Measurements from ENCODE around the gene TOP2B.

The TOP2B gene, protein sequence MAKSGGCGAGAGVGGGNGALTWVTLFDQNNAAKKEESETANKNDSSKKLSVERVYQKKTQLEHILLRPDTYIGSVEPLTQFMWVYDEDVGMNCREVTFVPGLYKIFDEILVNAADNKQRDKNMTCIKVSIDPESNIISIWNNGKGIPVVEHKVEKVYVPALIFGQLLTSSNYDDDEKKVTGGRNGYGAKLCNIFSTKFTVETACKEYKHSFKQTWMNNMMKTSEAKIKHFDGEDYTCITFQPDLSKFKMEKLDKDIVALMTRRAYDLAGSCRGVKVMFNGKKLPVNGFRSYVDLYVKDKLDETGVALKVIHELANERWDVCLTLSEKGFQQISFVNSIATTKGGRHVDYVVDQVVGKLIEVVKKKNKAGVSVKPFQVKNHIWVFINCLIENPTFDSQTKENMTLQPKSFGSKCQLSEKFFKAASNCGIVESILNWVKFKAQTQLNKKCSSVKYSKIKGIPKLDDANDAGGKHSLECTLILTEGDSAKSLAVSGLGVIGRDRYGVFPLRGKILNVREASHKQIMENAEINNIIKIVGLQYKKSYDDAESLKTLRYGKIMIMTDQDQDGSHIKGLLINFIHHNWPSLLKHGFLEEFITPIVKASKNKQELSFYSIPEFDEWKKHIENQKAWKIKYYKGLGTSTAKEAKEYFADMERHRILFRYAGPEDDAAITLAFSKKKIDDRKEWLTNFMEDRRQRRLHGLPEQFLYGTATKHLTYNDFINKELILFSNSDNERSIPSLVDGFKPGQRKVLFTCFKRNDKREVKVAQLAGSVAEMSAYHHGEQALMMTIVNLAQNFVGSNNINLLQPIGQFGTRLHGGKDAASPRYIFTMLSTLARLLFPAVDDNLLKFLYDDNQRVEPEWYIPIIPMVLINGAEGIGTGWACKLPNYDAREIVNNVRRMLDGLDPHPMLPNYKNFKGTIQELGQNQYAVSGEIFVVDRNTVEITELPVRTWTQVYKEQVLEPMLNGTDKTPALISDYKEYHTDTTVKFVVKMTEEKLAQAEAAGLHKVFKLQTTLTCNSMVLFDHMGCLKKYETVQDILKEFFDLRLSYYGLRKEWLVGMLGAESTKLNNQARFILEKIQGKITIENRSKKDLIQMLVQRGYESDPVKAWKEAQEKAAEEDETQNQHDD (N-terminal part only)

DNA sequence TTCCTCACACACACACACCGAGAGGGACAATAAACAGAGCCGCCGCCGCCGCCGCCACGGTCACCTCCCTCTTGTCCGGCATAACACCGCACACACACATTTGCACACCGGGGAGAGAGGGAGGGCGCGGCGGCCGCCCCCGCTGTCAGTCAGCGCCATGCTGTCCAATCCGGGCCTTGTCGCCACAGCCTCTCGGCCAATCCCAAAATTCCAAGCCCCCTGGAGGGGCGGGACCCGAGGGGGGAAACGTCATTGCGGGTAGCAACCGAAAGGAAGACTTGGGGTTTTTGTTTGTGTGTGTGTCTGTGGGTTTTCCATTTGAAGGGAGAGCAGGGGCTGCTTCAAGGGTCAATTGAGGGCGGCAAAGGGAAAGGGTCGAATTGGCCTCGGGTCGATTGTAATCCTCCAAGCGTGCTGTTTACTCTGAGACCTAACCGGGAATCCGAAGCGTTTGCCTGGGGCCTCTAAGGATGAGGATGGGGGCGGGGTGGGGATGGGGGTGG, at the start of gene TOP2B:
Gene TOP2B (minus strand): TSS at position 96 of the 503 bp plus-strand sequence. CDS start 610 bp downstream, outside the sequence.
- Histone ChIP-seq H3K9me2 (ENCODE audit: low read depth, low read length) (no peaks in the 10 kb centered on the region), H4K20me1 (ENCODE audit: insufficient read depth, low read length) (no peaks in the 10 kb centered on the region), H3K27me3 (ENCODE audit: insufficient read depth, low read length) (no peaks in the 10 kb centered on the region), H3K27ac (ENCODE audit: low read depth, low read length, poor library complexity, severe bottlenecking) (peak within 1 kb of the TSS; percentile 90), H3K9ac (ENCODE audit: low read length) (peak within 1 kb of the TSS; percentile 67), H3K4me1 (ENCODE audit: insufficient read depth, low read length, severe bottlenecking) (peaks cover 52% of the 10 kb centered on the region), H2AFZ (ENCODE audit: low read length) (no peak within 1 kb of the TSS), H3F3A (ENCODE audit: insufficient read depth, low read length) (no peaks in the 10 kb centered on the region), H3K79me2 (ENCODE audit: insufficient read depth, low read length) (peaks cover 39% of the 10 kb centered on the region), H3K9me3 (ENCODE audit: low read length) (no peaks in the 10 kb centered on the region), H3K36me3 (ENCODE audit: insufficient read depth, low read length) (no peaks in the 10 kb centered on the region), H3K4me2 (ENCODE audit: low read length) (peak within 1 kb of the TSS; percentile 81), H3K4me3 (ENCODE audit: low read depth, low read length, poor library complexity, severe bottlenecking) (peak within 1 kb of the TSS; percentile 78)
- TF ChIP-seq, protein P1, sequence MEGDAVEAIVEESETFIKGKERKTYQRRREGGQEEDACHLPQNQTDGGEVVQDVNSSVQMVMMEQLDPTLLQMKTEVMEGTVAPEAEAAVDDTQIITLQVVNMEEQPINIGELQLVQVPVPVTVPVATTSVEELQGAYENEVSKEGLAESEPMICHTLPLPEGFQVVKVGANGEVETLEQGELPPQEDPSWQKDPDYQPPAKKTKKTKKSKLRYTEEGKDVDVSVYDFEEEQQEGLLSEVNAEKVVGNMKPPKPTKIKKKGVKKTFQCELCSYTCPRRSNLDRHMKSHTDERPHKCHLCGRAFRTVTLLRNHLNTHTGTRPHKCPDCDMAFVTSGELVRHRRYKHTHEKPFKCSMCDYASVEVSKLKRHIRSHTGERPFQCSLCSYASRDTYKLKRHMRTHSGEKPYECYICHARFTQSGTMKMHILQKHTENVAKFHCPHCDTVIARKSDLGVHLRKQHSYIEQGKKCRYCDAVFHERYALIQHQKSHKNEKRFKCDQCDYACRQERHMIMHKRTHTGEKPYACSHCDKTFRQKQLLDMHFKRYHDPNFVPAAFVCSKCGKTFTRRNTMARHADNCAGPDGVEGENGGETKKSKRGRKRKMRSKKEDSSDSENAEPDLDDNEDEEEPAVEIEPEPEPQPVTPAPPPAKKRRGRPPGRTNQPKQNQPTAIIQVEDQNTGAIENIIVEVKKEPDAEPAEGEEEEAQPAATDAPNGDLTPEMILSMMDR (IDR thresholded peaks at IDR 0.05; ENCODE audit: low read length): no peak
- TF ChIP-seq EZH2 (IDR thresholded peaks at IDR 0.05; ENCODE audit: borderline replicate concordance, low read length): no peak

DNA sequence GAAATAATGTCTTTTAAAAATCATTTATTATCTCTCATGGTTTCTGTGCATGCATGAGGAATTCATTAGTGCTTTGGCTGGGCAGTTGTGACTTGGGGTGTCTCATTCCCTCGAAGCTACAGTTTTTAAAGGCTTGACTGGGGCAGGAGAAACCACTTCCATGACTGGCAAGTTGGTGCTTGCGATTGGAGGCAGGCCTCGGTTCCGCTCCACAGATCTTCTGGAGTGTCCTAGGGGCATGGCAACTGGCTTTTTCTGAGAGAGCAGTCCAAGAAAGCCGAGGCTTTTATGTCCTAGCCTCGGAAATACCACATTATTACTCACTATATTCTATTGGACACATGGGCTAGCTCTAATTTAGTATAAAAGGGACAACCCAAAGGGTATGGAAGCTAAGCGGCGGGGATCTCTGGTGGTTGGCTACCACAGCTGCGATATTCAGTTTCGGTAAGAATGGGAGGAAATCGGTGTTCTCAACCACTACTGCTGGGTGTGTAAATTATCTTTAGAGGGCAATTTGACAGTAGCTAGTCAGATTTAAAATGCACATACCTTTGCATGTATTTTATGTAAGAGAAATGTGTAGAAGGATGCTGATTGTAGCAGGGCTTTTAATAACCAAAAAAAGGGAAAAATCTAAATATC, 48.8 kb upstream of the TOP2B start:
- no peak for TF ChIP-seq EZH2 (IDR thresholded peaks at IDR 0.05; ENCODE audit: borderline replicate concordance, low read length)
- TF ChIP-seq, protein P1 (IDR thresholded peaks at IDR 0.05; ENCODE audit: low read length): no peak
- Histone ChIP-seq H3K79me2 (ENCODE audit: insufficient read depth, low read length) (no peaks in the 10 kb centered on the region), H4K20me1 (ENCODE audit: insufficient read depth, low read length) (no peaks in the 10 kb centered on the region), H3K4me1 (ENCODE audit: insufficient read depth, low read length, severe bottlenecking) (no peaks in the 10 kb centered on the region), H3K9me2 (ENCODE audit: low read depth, low read length) (no peaks in the 10 kb centered on the region), H3F3A (ENCODE audit: insufficient read depth, low read length) (no peaks in the 10 kb centered on the region), H3K9ac (ENCODE audit: low read length) (no peak overlapping the region), H3K4me2 (ENCODE audit: low read length) (no peak overlapping the region), H2AFZ (ENCODE audit: low read length) (no peak overlapping the region), H3K27ac (ENCODE audit: low read depth, low read length, poor library complexity, severe bottlenecking) (no peak overlapping the region), H3K4me3 (ENCODE audit: low read depth, low read length, poor library complexity, severe bottlenecking) (no peak overlapping the region), H3K27me3 (ENCODE audit: insufficient read depth, low read length) (no peaks in the 10 kb centered on the region), H3K36me3 (ENCODE audit: insufficient read depth, low read length) (no peaks in the 10 kb centered on the region), H3K9me3 (ENCODE audit: low read length) (no peaks in the 10 kb centered on the region)

DNA sequence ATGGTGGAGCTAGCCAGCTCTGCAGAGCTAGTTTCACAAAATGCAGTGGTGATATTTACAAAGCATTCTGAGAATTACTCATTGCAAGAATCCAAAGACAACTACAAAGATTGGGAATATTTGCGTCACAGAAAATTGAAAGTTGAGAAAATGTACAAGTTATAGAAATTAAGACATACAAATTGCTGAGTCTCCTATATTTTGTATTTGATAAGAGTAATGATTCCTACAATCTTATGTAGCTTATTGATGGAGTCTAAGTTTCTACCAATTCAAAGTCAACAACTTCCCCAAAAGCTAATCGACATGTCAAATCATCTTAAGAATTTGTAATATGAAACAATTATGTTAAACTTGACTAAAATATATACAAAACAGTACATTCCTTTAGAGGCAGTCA, 46.4 kb upstream of the TOP2B start:
- no peaks in the 10 kb centered on the region for H3K79me2 ChIP-seq (ENCODE audit: insufficient read depth, low read length)
- TF ChIP-seq EZH2 (IDR thresholded peaks at IDR 0.05; ENCODE audit: borderline replicate concordance, low read length): no peak
- TF ChIP-seq, protein P1 (IDR thresholded peaks at IDR 0.05; ENCODE audit: low read length): no peak
- no peaks in the 10 kb centered on the region for H3F3A ChIP-seq (ENCODE audit: insufficient read depth, low read length)
- H3K9ac ChIP-seq (ENCODE audit: low read length): no peak overlapping the region
- H2AFZ ChIP-seq (ENCODE audit: low read length): no peak overlapping the region
- H3K4me3 ChIP-seq (ENCODE audit: low read depth, low read length, poor library complexity, severe bottlenecking): no peak overlapping the region
- no peaks in the 10 kb centered on the region for H3K4me1 ChIP-seq (ENCODE audit: insufficient read depth, low read length, severe bottlenecking)
- no peaks in the 10 kb centered on the region for H4K20me1 ChIP-seq (ENCODE audit: insufficient read depth, low read length)
- no peaks in the 10 kb centered on the region for H3K9me2 ChIP-seq (ENCODE audit: low read depth, low read length)
- no peaks in the 10 kb centered on the region for H3K9me3 ChIP-seq (ENCODE audit: low read length)
- no peaks in the 10 kb centered on the region for H3K27me3 ChIP-seq (ENCODE audit: insufficient read depth, low read length)
- H3K36me3 ChIP-seq (ENCODE audit: insufficient read depth, low read length): no peaks in the 10 kb centered on the region
- no peak overlapping the region for H3K4me2 ChIP-seq (ENCODE audit: low read length)
- no peak overlapping the region for H3K27ac ChIP-seq (ENCODE audit: low read depth, low read length, poor library complexity, severe bottlenecking)
